Measurements from ENCODE around the gene PGBD2. TPM values are rescaled to one million over a fixed set of nuclear protein-coding genes. Genes with fewer than 3 reads are reported as not detected.

PGBD2 gene
- total and polyA plus RNA-seq, 9 of the 15 experiments (the other 6 are each of a cell fraction or from before 2014, with no cell fraction given) = 11.9 to 21.8 (median 14.7) TPM

GRCh38 chr1:248873993-248874533, 32.0 kb upstream of the PGBD2 start (continued):
- TF ChIP-seq CBX1 (IDR thresholded peaks at IDR 0.05; ENCODE audit: low read depth) = no peak
- no peak for TF ChIP-seq HMGN3 (IDR thresholded peaks at IDR 0.05; ENCODE audit: borderline replicate concordance, extremely low read depth, insufficient read length, low read depth, low read length)
- no peak for TF ChIP-seq POLR2G (IDR thresholded peaks at IDR 0.05; ENCODE audit: low read depth, low read length)
- no peak for TF ChIP-seq PHF8 (IDR thresholded peaks at IDR 0.05; ENCODE audit: borderline replicate concordance, low read length)
- TF ChIP-seq CHD7 (IDR thresholded peaks at IDR 0.05; ENCODE audit: low read depth, low read length) = no peak
- no peak for TF ChIP-seq E2F5 (CRISPR knock-in tag; IDR thresholded peaks at IDR 0.05)
- TF ChIP-seq NBN (IDR thresholded peaks at IDR 0.05; ENCODE audit: low read depth) = peak; percentile 95
- no peak for TF ChIP-seq OTX1 (CRISPR knock-in tag; IDR thresholded peaks at IDR 0.05)
- TF ChIP-seq DIDO1 (tag; IDR thresholded peaks at IDR 0.05; ENCODE audit: low read depth) = no peak
- TF ChIP-seq TGIF2 (CRISPR knock-in tag; IDR thresholded peaks at IDR 0.05) = no peak; the same call in 1 of the 2 replicates
- no peak for TF ChIP-seq ZNF695 (CRISPR knock-in tag; IDR thresholded peaks at IDR 0.05)
- TF ChIP-seq, protein P1, sequence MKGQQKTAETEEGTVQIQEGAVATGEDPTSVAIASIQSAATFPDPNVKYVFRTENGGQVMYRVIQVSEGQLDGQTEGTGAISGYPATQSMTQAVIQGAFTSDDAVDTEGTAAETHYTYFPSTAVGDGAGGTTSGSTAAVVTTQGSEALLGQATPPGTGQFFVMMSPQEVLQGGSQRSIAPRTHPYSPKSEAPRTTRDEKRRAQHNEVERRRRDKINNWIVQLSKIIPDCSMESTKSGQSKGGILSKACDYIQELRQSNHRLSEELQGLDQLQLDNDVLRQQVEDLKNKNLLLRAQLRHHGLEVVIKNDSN (CRISPR knock-in tag; IDR thresholded peaks at IDR 0.05) = no peak
- TF ChIP-seq RFX5 (IDR thresholded peaks at IDR 0.05; ENCODE audit: low read depth, low read length) = peak; percentile 72
- TF ChIP-seq STAG1 (CRISPR knock-in tag; IDR thresholded peaks at IDR 0.05; ENCODE audit: borderline replicate concordance) = no peak
- TF ChIP-seq MTA2 (IDR thresholded peaks at IDR 0.05; ENCODE audit: low read depth) = peak; percentile 8; the same call in 1 of the 2 replicates
- TF ChIP-seq FOXA1 (IDR thresholded peaks at IDR 0.05; ENCODE audit: borderline replicate concordance) = no peak
